GM12873 (cell line): ENCODE measurements around the gene SETD3.

ENCODE experiments used
- TF ChIP-seq, protein P1 (sequence below): IDR thresholded peaks from 2 replicates; pipeline ENCODE4 v1.5.1; 2012; ENCODE audit warnings: low read depth, mild to moderate bottlenecking, moderate library complexity, low read length, control low read depth; ENCODE audit not compliant: insufficient read depth; ENCODE audit errors: missing control alignments

The SETD3 gene

DNA sequence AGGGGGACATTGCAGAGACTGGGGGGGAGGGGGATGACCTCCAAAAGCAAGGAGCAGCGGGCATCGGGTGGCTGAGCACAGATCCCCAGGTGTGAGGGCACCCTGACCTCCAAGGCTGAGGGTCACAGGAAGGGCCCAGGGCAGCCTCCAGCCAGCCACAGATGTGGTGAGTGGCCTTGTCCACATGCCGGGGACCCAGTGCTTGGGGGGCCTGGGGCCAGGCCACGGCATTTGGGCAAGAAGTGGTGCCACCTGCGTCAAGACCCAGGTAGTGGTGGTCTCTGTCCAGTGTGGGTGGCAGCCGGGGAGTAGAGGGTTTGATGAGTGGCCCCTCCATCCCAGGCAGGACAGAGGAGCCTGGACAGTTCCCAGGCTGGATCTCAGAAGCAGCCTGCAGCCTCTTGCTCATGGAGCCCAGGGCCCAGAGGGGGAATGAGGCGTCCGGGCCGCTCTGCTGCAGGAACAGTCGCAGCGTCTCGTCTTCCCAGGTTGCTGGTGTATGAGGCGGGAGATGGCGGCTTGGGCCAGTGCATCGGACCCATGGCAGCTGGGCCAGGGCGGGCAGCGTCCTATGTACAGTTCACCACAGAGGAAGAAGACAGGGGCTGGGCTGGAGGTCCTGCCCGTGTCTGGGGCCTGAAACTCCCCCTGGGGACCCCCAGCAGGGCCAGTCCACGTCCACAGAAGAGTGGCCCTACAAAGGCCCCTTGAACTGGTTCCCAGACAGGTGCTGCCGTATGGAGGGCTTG is 34.1 kb upstream of the SETD3 start:
- TF ChIP-seq, protein P1, sequence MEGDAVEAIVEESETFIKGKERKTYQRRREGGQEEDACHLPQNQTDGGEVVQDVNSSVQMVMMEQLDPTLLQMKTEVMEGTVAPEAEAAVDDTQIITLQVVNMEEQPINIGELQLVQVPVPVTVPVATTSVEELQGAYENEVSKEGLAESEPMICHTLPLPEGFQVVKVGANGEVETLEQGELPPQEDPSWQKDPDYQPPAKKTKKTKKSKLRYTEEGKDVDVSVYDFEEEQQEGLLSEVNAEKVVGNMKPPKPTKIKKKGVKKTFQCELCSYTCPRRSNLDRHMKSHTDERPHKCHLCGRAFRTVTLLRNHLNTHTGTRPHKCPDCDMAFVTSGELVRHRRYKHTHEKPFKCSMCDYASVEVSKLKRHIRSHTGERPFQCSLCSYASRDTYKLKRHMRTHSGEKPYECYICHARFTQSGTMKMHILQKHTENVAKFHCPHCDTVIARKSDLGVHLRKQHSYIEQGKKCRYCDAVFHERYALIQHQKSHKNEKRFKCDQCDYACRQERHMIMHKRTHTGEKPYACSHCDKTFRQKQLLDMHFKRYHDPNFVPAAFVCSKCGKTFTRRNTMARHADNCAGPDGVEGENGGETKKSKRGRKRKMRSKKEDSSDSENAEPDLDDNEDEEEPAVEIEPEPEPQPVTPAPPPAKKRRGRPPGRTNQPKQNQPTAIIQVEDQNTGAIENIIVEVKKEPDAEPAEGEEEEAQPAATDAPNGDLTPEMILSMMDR, result no peak

DNA sequence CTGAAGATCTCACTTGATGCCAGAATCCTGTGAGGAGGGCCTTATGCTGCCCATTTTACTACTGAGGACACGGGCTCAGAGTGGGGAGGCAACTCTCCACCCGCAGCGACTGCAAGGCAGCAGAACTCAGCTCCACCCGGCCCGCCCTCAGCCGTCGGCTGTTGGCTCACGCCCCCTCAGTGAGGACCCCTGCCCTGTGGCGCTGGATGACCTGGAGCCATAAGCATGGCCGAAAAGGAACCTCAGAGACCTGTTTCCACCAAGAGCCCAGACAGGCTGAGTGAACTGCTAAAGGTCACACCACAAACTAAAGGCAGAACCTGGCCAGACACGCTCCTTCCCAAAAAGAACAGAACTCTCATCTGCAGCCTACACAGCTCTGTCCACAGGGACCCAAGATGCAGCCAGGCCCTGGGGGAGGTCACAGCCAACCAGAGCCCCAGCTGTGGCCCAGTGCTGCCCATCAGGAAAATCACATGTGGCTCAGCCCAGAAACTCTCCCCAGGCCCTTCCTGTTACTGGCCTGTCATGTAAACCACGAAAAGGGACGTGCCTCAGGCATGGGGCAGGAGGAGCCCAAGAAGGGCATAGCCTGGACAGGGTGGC is 33.4 kb upstream of the SETD3 start:
- TF ChIP-seq, protein P1, result no peak

DNA sequence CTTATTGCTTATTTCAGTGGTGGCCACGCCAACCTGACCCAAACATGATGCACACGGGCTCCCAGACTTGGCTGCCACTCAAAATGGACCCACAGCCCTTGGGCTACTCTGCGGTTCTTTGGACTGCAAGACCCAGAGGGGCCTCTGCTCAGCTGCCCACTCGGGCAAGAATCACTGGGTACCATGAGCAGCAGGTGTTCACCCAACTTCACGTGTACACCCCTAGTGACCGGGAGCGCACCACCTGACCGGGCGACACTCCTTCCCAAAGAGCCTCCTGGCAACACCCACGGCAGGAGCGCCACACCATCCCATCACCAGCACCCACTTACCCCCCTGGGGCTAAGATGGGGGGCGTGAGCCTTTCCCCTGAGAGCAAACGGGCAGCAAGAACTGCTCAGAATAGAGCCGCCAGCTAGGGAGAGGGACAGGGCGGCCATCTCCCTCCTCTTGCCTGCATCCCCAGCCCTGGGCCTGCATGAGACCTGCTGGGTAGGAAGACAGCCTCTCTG is 32.6 kb upstream of the SETD3 start:
- TF ChIP-seq, protein P1, result no peak

DNA sequence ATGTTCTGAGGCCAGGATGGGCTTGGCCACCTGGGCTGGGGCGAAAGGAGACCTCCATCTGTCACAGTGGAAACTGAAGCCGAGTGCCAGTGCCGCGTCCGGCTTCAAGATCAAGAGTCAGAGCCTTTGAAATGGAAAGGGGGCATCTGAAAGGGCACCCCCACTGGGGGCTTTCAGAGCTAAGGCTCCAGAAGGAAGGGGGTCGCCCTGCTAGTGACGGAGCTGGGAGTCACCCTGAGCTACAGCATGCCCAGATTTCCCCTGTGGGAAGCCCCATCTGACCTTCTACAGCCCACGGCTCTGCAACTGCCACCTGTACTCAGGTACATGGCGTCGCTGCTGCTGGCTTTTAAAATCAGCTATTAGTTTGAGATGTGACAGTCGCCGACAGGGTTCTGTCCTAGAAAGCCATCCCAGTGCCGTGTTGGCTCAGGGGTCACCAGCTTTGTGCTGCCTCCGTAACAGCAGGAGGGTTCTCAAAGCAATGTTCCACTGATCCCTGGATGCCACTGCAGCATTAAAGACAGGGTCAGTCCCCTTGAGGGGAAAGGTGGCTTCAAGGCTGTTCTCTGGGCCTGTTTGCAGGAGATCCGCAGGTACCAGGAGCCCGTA is 32.0 kb upstream of the SETD3 start:
- TF ChIP-seq, protein P1, result no peak

DNA sequence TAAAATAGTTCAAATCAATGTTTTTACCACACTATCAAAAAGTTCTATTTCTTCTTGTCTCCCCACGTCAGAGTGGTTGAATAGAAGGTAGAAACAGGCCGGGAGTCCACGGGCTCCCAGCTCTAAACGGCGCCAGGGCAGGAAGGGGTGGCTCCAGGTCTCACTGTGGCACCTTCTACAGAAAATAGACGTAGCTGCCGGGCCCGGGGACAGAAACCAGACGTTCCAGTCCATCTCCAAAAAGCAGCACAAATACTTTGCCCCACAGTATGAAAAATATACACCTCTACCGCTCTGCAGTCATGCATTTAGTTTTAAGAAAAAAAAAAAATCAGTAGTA is 31.4 kb upstream of the SETD3 start:
- TF ChIP-seq, protein P1, result no peak

DNA sequence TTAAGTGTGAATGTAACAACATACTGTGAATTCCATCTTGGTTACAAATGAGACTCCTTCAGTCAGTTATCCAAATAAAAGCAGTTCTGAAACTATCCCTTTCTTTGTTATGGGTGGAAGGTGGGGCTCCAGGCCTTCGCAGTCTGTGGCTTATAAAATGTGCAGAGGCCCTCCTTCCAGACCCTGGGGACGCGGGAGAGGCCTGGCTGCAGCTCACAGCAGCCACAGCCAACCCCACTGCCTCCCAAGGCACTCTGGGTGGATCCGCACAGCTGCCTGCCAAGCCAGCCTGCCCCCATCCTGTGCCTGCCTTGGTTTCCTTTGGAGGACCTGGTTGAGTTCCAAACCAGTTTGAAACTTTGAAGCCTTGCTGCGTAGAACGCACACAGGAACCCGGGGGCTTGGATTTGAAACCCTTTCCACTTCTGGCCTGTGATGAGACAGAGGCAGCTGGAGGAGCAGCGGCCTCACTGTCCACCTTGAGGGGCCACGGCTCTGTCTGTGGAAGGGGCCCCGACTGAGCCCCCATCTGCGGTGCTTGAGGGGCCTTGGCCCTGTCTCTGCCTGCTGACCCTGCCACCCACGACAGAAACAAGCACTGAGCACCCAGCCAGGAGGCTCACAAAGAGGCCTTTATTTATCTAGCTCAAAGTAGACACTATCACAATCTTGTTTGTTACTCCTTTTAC is 30.9 kb upstream of the SETD3 start:
- TF ChIP-seq, protein P1, result no peak

DNA sequence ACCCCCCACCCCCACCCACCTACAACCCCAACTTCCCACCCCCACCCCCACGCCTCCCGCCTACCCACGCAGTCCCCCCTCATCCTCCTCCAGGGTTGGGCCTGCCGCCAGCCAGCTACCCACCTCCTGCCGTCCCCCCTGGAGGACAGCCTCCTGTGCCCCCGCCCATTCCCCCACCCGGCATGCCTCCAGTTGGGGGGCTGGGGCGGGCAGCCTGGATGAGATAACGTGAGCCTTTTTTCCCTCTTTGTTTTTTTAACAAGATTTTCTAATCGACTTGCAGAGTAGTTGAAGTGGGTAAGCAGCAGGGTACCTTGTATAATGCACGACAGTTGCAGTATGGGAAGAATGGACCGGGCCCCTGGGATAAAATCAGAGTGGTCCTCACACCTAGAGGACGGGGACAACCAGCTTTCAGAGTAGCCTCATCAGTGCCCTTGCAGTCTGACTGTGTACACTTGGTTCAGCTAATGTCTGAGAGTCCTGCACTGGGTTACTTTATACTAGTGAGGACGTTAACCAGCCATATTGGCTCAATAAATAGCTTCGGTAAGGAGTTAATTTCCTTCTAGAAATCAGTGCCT is 30.0 kb upstream of the SETD3 start:
- TF ChIP-seq, protein P1, result no peak
